ENCODE measurements around the gene PCDHGA9.

DNA sequence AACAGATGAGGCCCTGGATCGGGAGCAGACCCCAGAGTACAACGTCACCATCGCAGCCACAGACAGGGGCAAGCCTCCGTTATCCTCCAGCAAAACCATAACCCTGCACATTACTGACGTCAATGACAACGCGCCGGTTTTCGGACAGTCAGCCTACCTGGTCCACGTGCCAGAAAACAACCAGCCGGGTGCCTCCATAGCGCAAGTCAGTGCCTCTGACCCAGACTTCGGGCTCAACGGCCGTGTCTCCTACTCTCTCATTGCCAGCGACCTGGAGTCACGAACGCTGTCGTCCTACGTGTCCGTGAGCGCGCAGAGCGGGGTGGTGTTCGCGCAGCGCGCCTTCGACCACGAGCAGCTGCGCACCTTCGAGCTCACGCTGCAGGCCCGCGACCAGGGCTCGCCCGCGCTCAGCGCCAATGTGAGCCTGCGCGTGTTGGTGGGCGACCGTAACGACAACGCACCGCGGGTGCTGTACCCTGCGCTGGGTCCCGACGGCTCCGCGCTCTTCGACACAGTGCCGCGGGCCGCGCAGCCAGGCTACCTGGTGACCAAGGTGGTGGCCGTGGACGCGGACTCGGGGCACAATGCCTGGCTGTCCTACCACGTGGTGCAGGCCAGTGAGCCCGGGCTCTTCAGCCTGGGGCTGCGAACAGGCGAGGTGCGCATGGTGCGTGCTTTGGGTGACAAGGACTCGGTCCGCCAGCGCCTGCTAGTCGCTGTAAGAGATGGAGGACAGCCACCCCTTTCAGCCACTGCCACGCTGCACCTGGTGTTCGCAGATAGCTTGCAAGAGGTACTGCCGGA lies 16.7 kb downstream of the PCDHGA9 start:
- TF ChIP-seq CTCF (IDR thresholded peaks at IDR 0.05), result no peak
- TF ChIP-seq POLR2A (IDR thresholded peaks at IDR 0.05), result no peak

Data from right lobe of liver (tissue), 4 donors.